Parathyroid adenoma (tissue), 2 donors: Measurements from ENCODE around the gene KSR1.

Experiments used
- H2AFZ ChIP-seq: fragments of 300-600 bp; sonication (generic); one replicate; pipeline ENCODE4 v1.7.0; 2017; ENCODE audit warnings: antibody characterized with exemption, mild to moderate bottlenecking
- H3K27ac ChIP-seq: fragments of 300-600 bp; sonication (generic); one replicate; pipeline ENCODE4 v1.7.0; 2017
- H3K27me3 ChIP-seq: fragments of 300-600 bp; sonication (generic); one replicate; pipeline ENCODE4 v1.7.0; 2017; ENCODE audit warnings: low read length; ENCODE audit not compliant: control insufficient read depth, insufficient read depth
- H3K36me3 ChIP-seq: fragments of 300-600 bp; sonication (generic); one replicate; pipeline ENCODE4 v1.7.0; 2017; ENCODE audit warnings: low read length; ENCODE audit not compliant: control insufficient read depth, insufficient read depth
- H3K4me1 ChIP-seq: fragments of 300-600 bp; sonication (generic); one replicate; pipeline ENCODE4 v1.7.0; 2017; ENCODE audit warnings: control low read depth
- H3K4me2 ChIP-seq: fragments of 300-600 bp; sonication (generic); one replicate; pipeline ENCODE4 v1.7.0; 2017; ENCODE audit warnings: low read length
- H3K4me3 ChIP-seq: fragments of 300-600 bp; sonication (generic); one replicate; pipeline ENCODE4 v1.7.0; 2017; ENCODE audit warnings: low read depth, low read length
- H3K79me2 ChIP-seq: fragments of 300-600 bp; sonication (generic); one replicate; pipeline ENCODE4 v1.7.0; 2017; ENCODE audit warnings: control low read depth
- H3K9ac ChIP-seq: fragments of 300-600 bp; sonication (generic); one replicate; pipeline ENCODE4 v1.7.0; 2017; ENCODE audit warnings: mild to moderate bottlenecking
- H3K9me3 ChIP-seq: fragments of 300-600 bp; sonication (generic); one replicate; pipeline ENCODE4 v1.7.0; 2017; ENCODE audit warnings: low read length; ENCODE audit not compliant: control insufficient read depth
- CTCF ChIP-seq: fragments of 300-600 bp; sonication (generic); IDR thresholded peaks from one replicate; pipeline ENCODE4 v1.7.0; 2017; ENCODE audit warnings: antibody characterized with exemption, mild to moderate bottlenecking
- donor health status: primary hyperparathyroidism.

KSR1 gene

GRCh38 chr17:27602721-27603420 is 146.6 kb downstream of the KSR1 start:
- Histone ChIP-seq H3K9ac (no peak overlapping the region), H3K27ac (no peak overlapping the region), H3K27me3 (no peaks in the 10 kb centered on the region), H2AFZ (peak overlapping the region; percentile 39), H3K4me2 (no peak overlapping the region), H3K4me1 (no peaks in the 10 kb centered on the region), H3K79me2 (no peaks in the 10 kb centered on the region), H3K4me3 (no peak overlapping the region), H3K9me3 (no peaks in the 10 kb centered on the region), H3K36me3 (no peaks in the 10 kb centered on the region)
- peak; percentile 96 for TF ChIP-seq CTCF

- Histone ChIP-seq H3K9me3 (no peaks in the 10 kb centered on the region), H3K36me3 (no peaks in the 10 kb centered on the region), H3K9ac (no peak overlapping the region), H3K79me2 (no peaks in the 10 kb centered on the region), H2AFZ (no peak overlapping the region), H3K4me1 (no peaks in the 10 kb centered on the region), H3K4me2 (no peak overlapping the region), H3K27ac (no peak overlapping the region), H3K4me3 (no peak overlapping the region), H3K27me3 (no peaks in the 10 kb centered on the region)
- no peak for TF ChIP-seq CTCF
These were observed 147.1 kb downstream of the KSR1 start for GRCh38 chr17:27603421-27603770.

- H3K9ac ChIP-seq: no peak overlapping the region
- no peak for TF ChIP-seq CTCF
- no peaks in the 10 kb centered on the region for H3K9me3 ChIP-seq
- H3K4me2 ChIP-seq: no peak overlapping the region
- H3K27ac ChIP-seq: no peak overlapping the region
- no peaks in the 10 kb centered on the region for H3K36me3 ChIP-seq
- H3K4me3 ChIP-seq: no peak overlapping the region
- no peaks in the 10 kb centered on the region for H3K27me3 ChIP-seq
- H3K79me2 ChIP-seq: no peaks in the 10 kb centered on the region
- H2AFZ ChIP-seq: no peak overlapping the region
- no peaks in the 10 kb centered on the region for H3K4me1 ChIP-seq
These were observed 147.9 kb downstream of the KSR1 start for GRCh38 chr17:27603880-27604794.

- Histone ChIP-seq H2AFZ (no peak overlapping the region), H3K4me1 (no peaks in the 10 kb centered on the region), H3K9ac (no peak overlapping the region), H3K79me2 (no peaks in the 10 kb centered on the region), H3K36me3 (no peaks in the 10 kb centered on the region), H3K9me3 (no peaks in the 10 kb centered on the region), H3K27ac (no peak overlapping the region), H3K4me3 (no peak overlapping the region), H3K27me3 (no peaks in the 10 kb centered on the region), H3K4me2 (no peak overlapping the region)
- TF ChIP-seq CTCF: no peak
These were observed 149.2 kb downstream of the KSR1 start for GRCh38 chr17:27605409-27605808.
